Measurements from ENCODE around the gene P2RY11.

The P2RY11 gene

GRCh38 chr19:10116085-10116865, 4.8 kb downstream of the P2RY11 start:
- no peaks in the 10 kb centered on the region for H3K9me3 ChIP-seq (ENCODE audit: insufficient read depth, low read depth, low read length)
- H3K4me1 ChIP-seq (ENCODE audit: insufficient read depth, low read length): peaks cover 4% of the 10 kb centered on the region
- H3K4me3 ChIP-seq (ENCODE audit: low read length): no peak overlapping the region
- no peak overlapping the region for H3K27ac ChIP-seq (ENCODE audit: low read length)
- no peaks in the 10 kb centered on the region for H3K27me3 ChIP-seq (ENCODE audit: insufficient read depth, low read length)
- peaks cover 50% of the 10 kb centered on the region for H3K36me3 ChIP-seq (ENCODE audit: insufficient read depth, low read depth, low read length)
- no peak overlapping the region for H3K9ac ChIP-seq (ENCODE audit: low read depth, low read length)

GRCh38 chr19:10116866-10117616, 5.5 kb downstream of the P2RY11 start:
- H3K9ac ChIP-seq (ENCODE audit: low read depth, low read length): no peak overlapping the region

DNA sequence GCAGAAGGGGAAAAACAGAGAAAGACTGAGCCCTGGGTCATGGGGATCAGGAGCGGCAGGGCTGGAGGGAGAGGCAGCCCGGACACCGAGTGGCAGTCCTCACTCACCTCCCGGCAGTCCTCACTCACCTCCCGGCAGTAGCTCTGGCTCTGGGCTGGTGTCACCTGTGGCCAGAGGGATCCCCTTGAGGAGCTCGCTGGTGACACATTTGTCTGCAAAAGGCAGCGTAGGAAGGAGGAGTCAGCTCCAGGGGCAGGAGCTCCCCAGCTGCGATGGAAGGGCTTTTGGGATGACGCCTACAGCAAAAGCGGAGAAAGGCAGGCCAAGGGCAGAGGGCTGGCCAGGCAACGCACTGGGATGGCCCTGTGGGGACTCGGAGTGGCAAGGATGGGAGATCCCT, 7.5 kb downstream of the P2RY11 start:
- Histone ChIP-seq H3K27me3 (ENCODE audit: insufficient read depth, low read length) (no peaks in the 10 kb centered on the region), H3K4me3 (ENCODE audit: low read length) (peak overlapping the region; percentile 96), H3K27ac (ENCODE audit: low read length) (no peak overlapping the region), H3K9ac (ENCODE audit: low read depth, low read length) (peak overlapping the region; percentile 97), H3K4me1 (ENCODE audit: insufficient read depth, low read length) (peaks cover 4% of the 10 kb centered on the region), H3K9me3 (ENCODE audit: insufficient read depth, low read depth, low read length) (no peaks in the 10 kb centered on the region), H3K36me3 (ENCODE audit: insufficient read depth, low read depth, low read length) (peaks cover 45% of the 10 kb centered on the region)

More at GRCh38 chr19:10116866-10117616, 5.5 kb downstream of the P2RY11 start:
- H3K36me3 ChIP-seq (ENCODE audit: insufficient read depth, low read depth, low read length): peaks cover 45% of the 10 kb centered on the region
- no peaks in the 10 kb centered on the region for H3K27me3 ChIP-seq (ENCODE audit: insufficient read depth, low read length)
- H3K4me1 ChIP-seq (ENCODE audit: insufficient read depth, low read length): peaks cover 4% of the 10 kb centered on the region
- H3K4me3 ChIP-seq (ENCODE audit: low read length): no peak overlapping the region
- no peaks in the 10 kb centered on the region for H3K9me3 ChIP-seq (ENCODE audit: insufficient read depth, low read depth, low read length)
- no peak overlapping the region for H3K27ac ChIP-seq (ENCODE audit: low read length)

GRCh38 chr19:10120538-10121189, 9.2 kb downstream of the P2RY11 start:
- no peaks in the 10 kb centered on the region for H3K27me3 ChIP-seq (ENCODE audit: insufficient read depth, low read length)
- H3K9me3 ChIP-seq (ENCODE audit: insufficient read depth, low read depth, low read length): no peaks in the 10 kb centered on the region
- no peak overlapping the region for H3K27ac ChIP-seq (ENCODE audit: low read length)
- no peak overlapping the region for H3K9ac ChIP-seq (ENCODE audit: low read depth, low read length)
- peaks cover 4% of the 10 kb centered on the region for H3K4me1 ChIP-seq (ENCODE audit: insufficient read depth, low read length)
- peaks cover 29% of the 10 kb centered on the region for H3K36me3 ChIP-seq (ENCODE audit: insufficient read depth, low read depth, low read length)
- H3K4me3 ChIP-seq (ENCODE audit: low read length): no peak overlapping the region

- H3K27ac ChIP-seq (ENCODE audit: low read length): no peak overlapping the region
- H3K4me3 ChIP-seq (ENCODE audit: low read length): no peak overlapping the region
- H3K9ac ChIP-seq (ENCODE audit: low read depth, low read length): no peak overlapping the region
- no peaks in the 10 kb centered on the region for H3K27me3 ChIP-seq (ENCODE audit: insufficient read depth, low read length)
- H3K4me1 ChIP-seq (ENCODE audit: insufficient read depth, low read length): peaks cover 4% of the 10 kb centered on the region
- H3K9me3 ChIP-seq (ENCODE audit: insufficient read depth, low read depth, low read length): no peaks in the 10 kb centered on the region
- H3K36me3 ChIP-seq (ENCODE audit: insufficient read depth, low read depth, low read length): peaks cover 24% of the 10 kb centered on the region
Measured at GRCh38 chr19:10122045-10122444, 10.6 kb downstream of the P2RY11 start.

DNA sequence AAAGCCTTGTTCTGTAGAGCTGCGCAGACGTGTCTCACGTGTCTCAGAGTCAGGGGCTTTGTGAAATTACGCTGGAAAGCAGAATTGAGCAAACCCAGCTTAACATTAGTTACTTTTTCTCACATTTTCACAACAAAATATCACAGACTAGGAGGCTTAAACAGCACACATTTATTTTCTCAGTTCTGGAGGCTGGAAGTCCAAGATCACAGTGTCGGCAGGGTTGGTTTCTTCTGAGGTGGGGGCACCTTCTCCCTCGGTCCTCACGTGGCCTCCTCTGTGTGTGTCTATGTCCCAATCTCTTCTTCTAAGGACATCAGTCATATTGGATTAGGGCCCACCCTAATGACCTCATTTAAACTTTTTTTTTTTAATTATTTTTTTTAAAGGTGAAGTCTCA, 12.9 kb downstream of the P2RY11 start:
- H3K27me3 ChIP-seq (ENCODE audit: insufficient read depth, low read length): no peaks in the 10 kb centered on the region
- H3K9me3 ChIP-seq (ENCODE audit: insufficient read depth, low read depth, low read length): no peaks in the 10 kb centered on the region
- H3K36me3 ChIP-seq (ENCODE audit: insufficient read depth, low read depth, low read length): peaks cover 20% of the 10 kb centered on the region
- H3K4me3 ChIP-seq (ENCODE audit: low read length): no peak overlapping the region
- H3K27ac ChIP-seq (ENCODE audit: low read length): no peak overlapping the region
- no peak overlapping the region for H3K9ac ChIP-seq (ENCODE audit: low read depth, low read length)
- H3K4me1 ChIP-seq (ENCODE audit: insufficient read depth, low read length): no peaks in the 10 kb centered on the region

DNA sequence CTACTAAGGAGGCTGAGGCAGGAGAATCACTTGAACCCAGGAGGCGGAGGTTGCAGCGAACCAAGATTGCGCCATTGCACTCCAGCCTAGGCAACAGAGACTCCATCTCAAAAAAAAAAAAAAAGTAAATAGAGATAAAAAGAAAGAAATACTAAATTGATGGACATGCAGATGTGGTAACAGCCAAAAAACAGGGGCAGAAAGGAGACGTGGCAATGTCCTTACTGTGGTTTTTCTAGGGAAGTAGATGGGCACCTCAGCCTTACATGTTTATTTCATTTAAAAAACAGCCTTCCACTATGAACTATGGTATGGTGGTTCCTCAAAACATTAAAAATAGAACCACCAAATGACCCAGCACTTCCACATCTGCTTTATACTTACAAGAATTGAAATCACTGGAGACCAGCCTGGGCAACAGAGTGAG, 14.7 kb downstream of the P2RY11 start:
- Histone ChIP-seq H3K4me3 (ENCODE audit: low read length) (no peak overlapping the region), H3K9ac (ENCODE audit: low read depth, low read length) (no peak overlapping the region), H3K27me3 (ENCODE audit: insufficient read depth, low read length) (no peaks in the 10 kb centered on the region), H3K36me3 (ENCODE audit: insufficient read depth, low read depth, low read length) (peaks cover 37% of the 10 kb centered on the region), H3K9me3 (ENCODE audit: insufficient read depth, low read depth, low read length) (no peaks in the 10 kb centered on the region), H3K4me1 (ENCODE audit: insufficient read depth, low read length) (no peaks in the 10 kb centered on the region), H3K27ac (ENCODE audit: low read length) (no peak overlapping the region)

GRCh38 chr19:10132905-10133304, 21.4 kb downstream of the P2RY11 start:
- no peak overlapping the region for H3K9ac ChIP-seq (ENCODE audit: low read depth, low read length)
- H3K4me1 ChIP-seq (ENCODE audit: insufficient read depth, low read length): no peaks in the 10 kb centered on the region
- no peaks in the 10 kb centered on the region for H3K27me3 ChIP-seq (ENCODE audit: insufficient read depth, low read length)
- no peak overlapping the region for H3K4me3 ChIP-seq (ENCODE audit: low read length)
- H3K9me3 ChIP-seq (ENCODE audit: insufficient read depth, low read depth, low read length): no peaks in the 10 kb centered on the region
- no peak overlapping the region for H3K27ac ChIP-seq (ENCODE audit: low read length)
- H3K36me3 ChIP-seq (ENCODE audit: insufficient read depth, low read depth, low read length): peaks cover 90% of the 10 kb centered on the region

DNA sequence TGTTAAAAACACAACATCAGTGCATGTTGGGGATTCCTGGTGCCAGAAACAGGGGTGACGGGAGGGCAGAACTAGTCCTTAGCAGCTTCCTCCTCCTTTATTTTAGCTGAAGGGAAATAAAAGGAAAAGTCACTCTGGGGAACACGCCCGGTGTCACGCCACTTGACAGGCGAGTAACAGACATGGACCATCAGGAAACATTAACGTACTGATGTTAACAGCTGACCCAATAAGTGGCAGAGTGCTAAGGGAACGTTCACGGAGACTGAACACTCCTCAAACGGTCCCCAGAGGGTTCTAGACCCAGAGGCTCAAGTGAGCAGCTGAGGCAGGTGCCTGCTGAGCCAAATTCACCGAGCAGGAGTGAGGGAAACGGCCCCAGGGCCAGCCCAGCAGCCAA, 22.1 kb downstream of the P2RY11 start:
- Histone ChIP-seq H3K4me3 (ENCODE audit: low read length) (no peak overlapping the region), H3K36me3 (ENCODE audit: insufficient read depth, low read depth, low read length) (peaks cover 93% of the 10 kb centered on the region), H3K9ac (ENCODE audit: low read depth, low read length) (no peak overlapping the region), H3K9me3 (ENCODE audit: insufficient read depth, low read depth, low read length) (no peaks in the 10 kb centered on the region), H3K4me1 (ENCODE audit: insufficient read depth, low read length) (no peaks in the 10 kb centered on the region), H3K27me3 (ENCODE audit: insufficient read depth, low read length) (no peaks in the 10 kb centered on the region), H3K27ac (ENCODE audit: low read length) (no peak overlapping the region)

- no peak overlapping the region for H3K4me3 ChIP-seq (ENCODE audit: low read length)
- no peaks in the 10 kb centered on the region for H3K4me1 ChIP-seq (ENCODE audit: insufficient read depth, low read length)
- H3K36me3 ChIP-seq (ENCODE audit: insufficient read depth, low read depth, low read length): peaks cover 95% of the 10 kb centered on the region
- H3K27me3 ChIP-seq (ENCODE audit: insufficient read depth, low read length): no peaks in the 10 kb centered on the region
- H3K27ac ChIP-seq (ENCODE audit: low read length): no peak overlapping the region
- H3K9me3 ChIP-seq (ENCODE audit: insufficient read depth, low read depth, low read length): no peaks in the 10 kb centered on the region
- H3K9ac ChIP-seq (ENCODE audit: low read depth, low read length): no peak overlapping the region
Measured at GRCh38 chr19:10134040-10134439, 22.5 kb downstream of the P2RY11 start.

GRCh38 chr19:10135551-10136334, 24.2 kb downstream of the P2RY11 start:
- H3K36me3 ChIP-seq (ENCODE audit: insufficient read depth, low read depth, low read length): peaks cover 99% of the 10 kb centered on the region
- H3K4me3 ChIP-seq (ENCODE audit: low read length): no peak overlapping the region
- H3K27ac ChIP-seq (ENCODE audit: low read length): no peak overlapping the region
- H3K27me3 ChIP-seq (ENCODE audit: insufficient read depth, low read length): no peaks in the 10 kb centered on the region
- no peaks in the 10 kb centered on the region for H3K9me3 ChIP-seq (ENCODE audit: insufficient read depth, low read depth, low read length)
- H3K9ac ChIP-seq (ENCODE audit: low read depth, low read length): no peak overlapping the region
- H3K4me1 ChIP-seq (ENCODE audit: insufficient read depth, low read length): no peaks in the 10 kb centered on the region
